ENCODE measurements around the gene NQO2. TPM values are rescaled to one million over a fixed set of nuclear protein-coding genes. Genes with fewer than 3 reads are reported as not detected.
"Not testable (repeated sequence)": the region's sequence is repeated elsewhere in the genome, so short reads cannot be mapped to it uniquely, and the experiment has no call there.

NQO2 gene
- total RNA-seq, 1 experiment from 2014 or later, result 119 TPM

DNA sequence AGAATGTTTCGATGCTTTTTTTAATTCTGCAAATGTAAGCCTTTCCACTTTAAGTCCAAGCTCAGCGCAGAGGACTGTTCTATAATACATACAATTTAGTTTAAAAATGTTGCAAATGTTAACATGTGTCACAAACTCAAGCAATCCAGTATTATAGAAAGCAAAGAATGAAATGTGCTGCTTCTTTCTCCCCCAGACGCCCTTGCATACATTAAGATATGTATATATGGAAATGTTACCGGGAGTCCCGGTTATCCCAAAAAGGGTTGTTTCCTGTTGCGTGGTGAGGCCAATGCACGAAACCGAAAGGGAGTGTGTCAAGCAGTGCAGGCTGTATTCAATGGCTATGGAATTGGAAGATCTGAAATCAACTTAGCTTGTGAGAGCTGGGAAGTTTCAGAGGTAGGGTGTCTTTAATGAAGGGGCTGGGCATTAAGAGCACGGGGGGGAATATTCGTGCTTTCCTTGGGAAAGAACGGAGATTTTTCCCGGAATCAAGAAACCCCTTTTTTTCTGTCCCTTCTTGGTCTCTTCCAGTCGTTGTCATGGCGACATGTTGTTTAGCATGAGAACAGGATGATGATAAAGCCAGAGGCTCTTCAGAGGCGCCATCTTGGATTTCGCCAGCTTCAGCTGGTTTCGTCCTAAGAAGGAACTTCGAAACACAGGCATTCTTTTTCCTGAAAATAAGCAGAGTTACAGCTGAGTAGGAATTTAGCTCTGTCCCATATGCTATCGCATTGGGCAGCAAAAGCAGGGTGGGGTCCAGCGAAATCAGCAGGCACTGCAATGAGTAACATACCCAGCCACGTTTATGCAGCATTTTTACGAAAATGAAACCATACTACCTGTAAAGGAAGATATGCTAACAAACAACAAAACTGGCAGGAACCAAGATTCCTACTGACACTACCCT lies 10.1 kb upstream of the NQO2 start:
- DNase-seq (ENCODE audit: low spot score), result peak; percentile 96

DNA sequence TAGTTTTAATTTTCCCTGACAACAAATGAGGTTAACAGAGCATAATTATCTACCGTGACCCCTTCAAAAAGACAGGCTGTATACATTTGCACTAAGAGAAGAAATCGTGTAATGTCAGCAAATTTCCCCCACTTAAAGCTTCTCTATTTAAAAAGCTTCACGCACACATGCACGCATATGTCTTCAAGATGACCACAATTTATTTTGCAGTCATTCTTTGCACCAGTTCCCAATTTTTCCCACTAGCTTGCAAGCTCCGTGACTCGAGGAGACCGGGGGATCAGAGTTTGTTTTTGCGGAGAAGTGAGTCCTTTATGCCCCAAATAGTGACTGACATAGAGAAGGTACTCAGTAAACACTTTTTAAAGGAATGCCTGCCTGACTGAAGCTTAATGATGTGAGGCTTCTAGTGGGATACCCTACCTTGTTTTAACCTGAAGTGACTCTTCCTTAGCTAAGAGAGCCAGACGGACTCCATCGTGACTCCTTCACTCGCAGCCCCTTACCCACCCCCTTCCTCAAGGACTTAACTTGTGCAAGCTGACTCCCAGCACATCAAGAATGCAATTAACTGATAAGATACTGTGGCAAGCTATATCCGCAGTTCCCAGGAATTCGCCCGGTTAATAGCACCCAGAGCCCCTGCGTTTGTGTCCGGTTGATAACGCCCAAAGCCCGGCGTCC lies 9.3 kb upstream of the NQO2 start:
- peak; percentile 48 for DNase-seq (ENCODE audit: low spot score)

DNA sequence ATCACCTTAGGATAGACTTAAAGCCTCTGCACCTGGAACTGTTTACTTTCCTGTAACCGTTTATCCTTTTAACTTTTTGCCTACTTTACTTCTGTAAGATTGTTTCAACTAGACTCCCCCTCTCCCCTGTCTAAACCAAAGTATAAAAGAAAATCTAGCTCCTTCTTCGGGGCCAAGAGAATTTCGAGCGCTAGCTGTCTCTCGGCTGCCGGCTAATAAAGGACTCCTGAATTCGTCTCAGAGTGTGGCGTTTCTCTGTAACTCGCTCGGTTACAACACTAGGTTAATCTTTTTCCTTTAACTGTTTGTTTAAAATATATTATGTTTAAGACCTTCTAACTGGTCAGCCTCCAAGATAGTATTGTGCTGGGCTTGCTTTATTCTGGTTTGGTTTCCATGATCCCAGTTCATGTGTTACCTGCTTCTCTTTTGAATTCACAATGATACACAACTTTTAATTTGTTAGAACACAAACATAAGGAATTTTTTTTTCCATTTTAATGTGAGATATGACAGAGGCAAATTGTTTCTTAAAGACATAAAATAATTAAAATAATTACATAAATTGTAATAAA lies 8.7 kb upstream of the NQO2 start:
- no peak for DNase-seq (ENCODE audit: low spot score)

DNA sequence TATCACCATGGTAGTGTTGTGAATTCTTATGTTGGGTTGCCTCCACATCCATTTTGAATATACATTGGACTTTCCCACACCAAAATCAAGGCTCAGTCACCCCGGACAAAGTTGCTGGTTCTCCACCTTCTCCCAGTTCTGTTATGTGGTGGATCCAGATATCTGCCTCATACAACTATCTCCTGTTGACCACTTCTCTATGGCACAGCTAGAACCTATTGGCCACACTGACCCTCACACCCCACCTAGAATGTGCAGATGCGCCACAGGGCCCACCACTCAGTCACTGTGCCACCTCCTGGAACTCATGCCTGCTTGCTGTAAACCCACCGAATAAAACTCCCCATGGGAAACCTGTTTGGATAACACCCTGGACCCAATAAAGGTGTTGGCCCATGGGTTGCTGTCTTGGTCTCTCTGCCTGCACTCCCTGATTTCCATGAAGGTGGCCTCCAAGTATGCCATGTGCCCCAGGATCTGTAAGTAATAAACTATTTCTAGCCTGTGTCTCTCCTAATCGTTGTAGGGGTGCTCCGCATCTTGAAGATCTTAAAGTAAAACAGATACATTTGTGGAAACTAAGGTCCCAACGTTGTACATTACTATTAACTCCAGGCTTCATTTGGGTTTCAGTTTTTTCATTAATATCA lies 7.2 kb upstream of the NQO2 start:
- no peak for DNase-seq (ENCODE audit: low spot score)

DNA sequence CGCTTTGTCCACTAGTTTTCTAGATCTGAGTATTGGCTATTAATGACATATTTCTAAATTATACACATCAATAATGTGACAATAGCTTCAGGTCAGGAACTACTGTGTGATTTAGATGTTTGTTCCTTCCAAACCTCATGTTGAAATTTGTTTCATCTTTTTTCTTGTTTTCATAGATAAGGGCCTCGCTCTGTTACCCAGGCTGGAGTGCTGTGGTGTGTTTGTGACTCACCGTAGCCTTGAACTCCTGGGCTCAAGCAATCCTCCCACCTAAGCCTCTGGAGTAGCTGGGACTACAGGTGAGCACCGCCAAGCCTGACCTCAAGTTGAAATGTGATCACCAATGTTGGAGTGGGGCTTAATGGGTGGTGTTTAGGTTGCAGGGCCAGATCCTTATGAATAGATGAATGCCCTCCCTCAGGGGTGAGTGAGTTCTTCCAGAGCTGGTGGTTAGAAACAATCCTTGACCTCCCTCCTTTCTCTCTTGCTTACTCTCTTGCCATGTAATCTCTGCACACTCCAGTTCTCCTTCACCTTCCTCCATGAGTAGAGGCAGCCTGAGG lies 5.9 kb upstream of the NQO2 start:
- no peak for DNase-seq (ENCODE audit: low spot score)

DNA sequence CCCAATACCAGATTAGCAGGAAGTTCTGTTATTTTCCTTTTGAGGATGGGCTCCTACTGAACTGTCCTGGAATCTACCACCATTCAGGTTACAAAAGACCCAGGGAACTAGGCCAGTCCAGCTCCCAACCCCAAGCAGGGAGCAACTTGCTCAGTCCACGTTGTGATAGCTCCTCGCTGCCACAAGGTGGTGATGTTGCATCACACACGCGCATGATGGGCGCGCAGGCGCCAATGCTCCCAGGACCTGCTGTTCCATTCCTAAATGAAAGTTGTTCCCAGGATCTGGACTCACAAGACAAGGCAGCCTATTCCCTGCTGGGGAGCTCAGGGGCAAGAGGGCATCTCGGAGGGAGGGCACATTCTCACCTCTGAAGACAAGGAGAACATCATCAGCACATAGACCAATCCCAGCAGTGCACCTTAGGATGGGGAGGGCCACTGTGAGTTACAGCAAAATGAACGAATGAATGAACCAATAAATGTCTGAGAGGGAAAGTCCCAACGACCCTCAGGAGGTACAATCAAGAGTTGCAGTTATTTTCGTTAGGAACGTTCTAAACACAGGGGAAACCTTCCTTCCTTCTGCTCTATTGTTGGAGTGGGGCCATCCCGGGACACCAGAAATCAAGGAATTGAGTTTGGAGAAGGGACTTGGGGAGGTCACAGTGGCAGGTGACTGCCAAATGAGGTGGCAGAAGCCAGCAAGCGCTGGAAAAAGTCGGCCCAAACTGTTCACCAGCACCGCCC lies 1.3 kb upstream of the NQO2 start:
- not testable (repeated sequence) for DNase-seq (ENCODE audit: low spot score)

DNA sequence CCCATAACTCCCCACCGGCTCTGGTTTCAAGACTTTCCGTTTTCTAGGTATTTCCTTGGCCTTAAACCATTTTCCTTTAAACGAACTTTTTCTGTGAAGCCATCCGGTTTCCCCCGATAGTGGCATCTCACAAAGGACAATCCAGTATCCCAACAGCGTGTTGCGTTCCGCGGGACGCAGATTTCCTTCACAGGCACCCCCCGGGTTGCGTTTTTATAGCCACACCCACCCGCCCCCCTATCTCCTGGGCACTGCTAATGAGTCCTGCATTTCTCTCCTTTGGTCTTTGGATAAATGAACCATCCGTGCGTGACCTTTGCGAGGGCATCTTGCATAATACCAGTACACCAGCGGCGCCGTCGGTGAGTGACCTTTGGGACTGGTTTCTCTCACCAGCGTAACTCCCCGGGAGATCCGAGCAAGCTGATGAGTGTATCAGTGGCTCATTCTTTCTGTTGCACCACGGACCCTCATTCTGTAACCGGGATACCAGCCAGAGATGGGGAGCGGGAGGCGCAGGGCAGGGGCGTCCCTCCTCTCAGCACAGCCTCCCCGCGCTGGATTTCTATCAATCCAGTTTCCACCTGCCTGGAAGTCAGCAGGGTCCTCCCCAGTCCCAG lies 586 bp upstream of the NQO2 start:
- peak; percentile 53 for DNase-seq (ENCODE audit: low spot score)

DNA sequence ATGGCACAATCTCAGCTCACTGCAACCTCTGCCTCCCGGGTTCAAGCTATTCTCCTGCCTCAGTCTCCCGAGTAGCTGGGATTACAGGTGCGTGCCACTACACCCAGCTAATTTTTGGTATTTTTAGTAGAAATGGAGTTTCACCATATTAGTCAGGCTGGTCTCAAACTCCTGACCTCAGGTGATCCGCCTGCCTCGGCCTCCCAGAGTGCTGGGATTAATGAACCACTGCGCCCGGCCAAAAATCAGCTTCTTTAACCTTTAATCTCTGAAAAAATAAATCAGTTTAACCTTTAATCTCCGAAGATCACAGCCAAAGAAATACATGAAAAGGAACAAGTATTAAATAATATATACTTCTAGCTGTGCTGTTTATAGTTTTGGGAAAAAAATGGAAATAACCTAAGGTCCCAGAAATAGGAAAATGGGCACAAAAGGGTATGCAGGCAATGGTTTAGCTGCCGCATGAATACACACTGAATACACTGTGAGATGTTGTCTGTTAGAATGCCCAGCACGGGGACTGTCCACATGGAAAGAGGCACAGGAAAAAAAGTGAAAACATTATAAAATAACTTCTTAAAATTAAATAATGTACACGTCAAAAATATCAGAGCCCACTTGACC lies 1.6 kb downstream of the NQO2 start:
- no peak for DNase-seq (ENCODE audit: low spot score)

DNA sequence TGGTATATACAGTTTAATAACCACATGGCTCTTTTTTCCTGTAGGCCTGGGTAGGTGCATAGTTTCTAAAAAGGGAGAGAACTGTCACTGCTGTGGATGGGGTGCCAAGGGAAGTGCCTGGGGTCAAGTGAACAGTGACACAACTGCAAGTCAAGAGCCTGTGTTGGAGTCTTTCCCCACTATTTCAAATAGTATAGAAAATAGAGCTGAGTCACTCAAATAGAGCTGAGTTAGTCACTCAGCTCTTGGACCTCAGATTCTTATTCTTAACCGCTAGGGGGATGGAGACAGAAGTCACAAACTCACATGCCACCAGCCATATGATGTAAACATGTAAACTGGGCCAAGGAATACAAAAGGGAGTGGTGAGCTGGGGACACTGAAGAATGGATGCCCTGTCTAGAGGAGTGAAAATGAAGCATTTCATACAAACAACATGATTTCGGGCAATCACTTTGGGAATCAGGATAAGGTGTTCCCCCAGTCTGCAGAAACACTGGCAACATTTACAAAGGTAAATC lies 2.1 kb downstream of the NQO2 start:
- peak; percentile 95 for DNase-seq (ENCODE audit: low spot score)

DNA sequence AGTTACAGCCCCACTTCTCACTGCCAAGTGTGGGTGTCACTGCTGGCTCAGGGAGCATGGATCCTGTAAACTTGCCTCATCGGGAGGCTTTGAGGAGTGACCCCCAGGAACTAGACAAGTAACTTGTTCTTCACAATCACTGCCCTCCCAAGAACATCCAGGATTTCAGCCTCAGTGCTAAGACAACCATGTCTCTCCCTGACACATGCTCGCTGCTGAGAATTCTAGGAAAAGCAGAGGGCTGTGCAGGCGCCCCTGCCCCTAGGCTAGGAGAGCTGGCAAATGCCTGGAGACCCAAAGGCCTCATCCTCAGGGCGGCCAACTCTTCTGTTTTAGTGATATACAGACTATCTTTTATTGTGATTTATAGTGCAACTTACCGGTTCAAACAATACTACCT lies 3.5 kb downstream of the NQO2 start:
- DNase-seq (ENCODE audit: low spot score), result not testable (repeated sequence)

DNA sequence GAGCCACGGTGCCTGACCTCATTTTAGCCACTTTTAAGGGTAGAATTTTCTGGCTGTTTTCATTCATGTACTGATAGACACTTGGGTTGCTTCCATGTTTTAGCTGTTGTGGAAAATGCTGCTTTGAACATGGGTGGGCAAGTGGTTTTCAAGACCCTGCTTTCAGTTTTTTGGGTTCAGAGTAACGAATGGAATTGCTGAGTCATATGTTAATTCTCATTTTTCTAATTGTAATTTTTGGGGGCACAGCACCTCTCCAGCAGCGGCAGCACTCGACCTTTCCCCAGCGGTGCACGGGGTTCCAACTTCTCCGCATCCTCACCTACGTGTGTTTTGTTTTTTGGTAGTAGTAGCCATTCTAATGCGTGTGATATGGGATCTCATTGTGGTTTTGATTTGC lies 5.4 kb downstream of the NQO2 start:
- DNase-seq (ENCODE audit: low spot score), result no peak

DNA sequence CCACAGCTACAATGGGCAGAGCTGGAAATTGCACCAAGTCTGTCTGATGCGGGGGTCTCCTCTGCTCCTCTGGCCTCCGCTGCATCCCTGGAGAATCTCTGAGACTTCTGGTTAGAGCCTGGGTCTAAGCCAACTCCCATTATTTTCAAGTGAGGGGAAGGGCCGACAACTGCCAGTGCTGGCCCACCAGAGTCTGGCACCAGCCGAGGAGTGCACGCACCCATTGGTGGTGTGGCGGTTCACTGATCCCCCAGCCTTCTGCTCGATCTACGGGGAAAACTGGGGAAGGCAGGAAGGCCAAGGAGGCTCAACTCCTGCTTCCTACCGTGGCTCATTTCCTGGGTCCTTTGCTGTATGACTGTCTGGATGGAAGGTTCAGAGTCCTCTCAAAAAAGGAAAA lies 6.2 kb downstream of the NQO2 start:
- DNase-seq (ENCODE audit: low spot score), result no peak

DNA sequence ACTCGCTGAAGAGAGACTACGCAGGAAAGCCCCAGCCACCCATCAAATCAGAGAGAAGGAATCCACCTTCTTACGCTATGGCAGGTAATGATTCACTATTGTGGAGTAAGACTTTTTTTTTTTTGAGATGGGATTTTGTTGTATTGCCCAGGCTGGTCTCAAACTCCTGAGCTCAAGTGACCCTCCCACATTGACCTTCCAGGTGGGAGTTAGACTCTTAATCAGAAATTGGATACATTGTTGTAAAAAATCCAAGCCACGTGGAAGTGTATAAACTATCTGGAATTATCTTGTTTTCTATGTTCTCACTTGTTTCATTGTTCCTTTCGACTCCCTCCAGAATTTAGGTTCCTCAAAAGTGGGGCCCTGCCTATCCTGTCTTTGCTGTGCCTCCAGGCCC lies 6.8 kb downstream of the NQO2 start:
- no peak for DNase-seq (ENCODE audit: low spot score)

DNA sequence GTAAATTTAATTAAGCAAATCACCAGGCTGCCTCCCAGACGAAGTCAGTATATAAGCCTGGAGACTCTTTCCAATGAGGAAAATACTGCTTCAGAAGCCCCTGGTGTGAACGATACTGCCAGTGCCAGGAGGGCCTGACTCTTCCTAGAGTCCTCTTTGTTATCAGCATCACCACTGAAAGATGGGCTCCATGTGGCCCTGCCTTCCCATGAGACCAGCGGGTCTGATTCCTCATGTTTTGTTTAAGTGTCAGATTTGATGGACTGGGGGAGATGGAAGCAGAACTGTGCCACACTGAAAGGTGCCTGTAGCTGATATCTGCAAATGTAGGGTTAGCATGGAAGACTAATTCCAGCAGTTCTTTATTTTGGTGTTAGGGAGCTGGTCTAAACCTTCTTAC lies 7.9 kb downstream of the NQO2 start:
- no peak for DNase-seq (ENCODE audit: low spot score)

DNA sequence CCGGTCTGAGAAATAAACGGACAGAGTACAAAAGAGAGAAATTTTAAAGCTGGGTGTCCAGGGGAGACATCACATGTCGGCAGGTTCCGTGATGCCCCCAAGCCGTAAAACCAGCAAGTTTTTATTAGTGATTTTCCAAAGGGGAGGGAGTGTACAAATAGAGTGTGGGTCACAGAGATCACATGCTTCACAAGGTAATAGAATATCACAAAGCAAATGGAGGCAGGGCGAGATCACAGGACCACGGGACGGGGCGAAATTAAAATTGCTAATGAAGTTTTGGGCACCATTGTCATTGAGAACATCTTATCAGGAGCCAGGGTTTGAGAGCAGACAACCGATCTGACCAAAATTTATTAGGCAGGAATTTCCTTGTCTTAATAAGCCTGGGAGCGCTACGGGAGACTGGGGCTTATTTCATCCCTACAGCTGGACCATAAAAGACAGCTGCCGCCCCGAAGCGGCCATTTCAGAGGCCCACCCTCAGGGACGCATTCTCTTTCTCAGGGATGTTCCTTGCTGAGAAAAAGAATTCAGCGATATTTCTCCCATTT lies 9.1 kb downstream of the NQO2 start:
- DNase-seq (ENCODE audit: low spot score), result not testable (repeated sequence)

DNA sequence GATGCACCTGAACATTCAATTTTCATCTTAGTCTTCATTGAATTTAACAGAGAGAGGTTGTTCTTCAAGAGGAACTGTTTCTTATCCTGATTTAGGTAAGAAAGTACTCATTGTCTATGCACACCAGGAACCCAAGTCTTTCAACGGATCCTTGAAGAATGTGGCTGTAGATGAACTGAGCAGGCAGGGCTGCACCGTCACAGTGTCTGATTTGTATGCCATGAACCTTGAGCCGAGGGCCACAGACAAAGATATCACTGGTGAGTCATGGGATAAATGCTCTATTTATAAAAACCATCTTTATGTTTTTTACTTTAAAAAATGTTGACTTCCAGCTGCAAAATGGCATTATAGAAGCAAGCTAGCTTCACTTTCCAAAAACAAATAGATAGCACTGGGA lies 10.2 kb downstream of the NQO2 start:
- DNase-seq (ENCODE audit: low spot score), result no peak

DNA sequence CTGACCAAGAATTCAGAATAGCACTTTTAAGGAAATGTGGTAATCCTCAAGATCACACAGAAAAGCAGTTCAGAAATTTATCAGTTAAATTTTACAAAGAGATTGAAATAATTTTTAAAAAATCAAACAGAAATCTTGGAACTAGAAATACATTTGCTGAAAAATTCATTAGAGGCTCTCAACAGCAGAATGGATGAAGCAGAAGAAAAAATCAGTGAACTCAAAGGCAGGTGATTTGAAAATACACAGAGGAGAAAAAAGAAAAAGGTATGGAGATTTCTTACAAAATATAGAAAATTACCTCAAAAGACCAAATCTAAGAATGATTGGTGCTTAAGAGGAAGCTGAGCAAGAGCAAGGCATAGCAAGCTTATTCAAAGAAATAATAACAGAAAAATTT lies 11.5 kb downstream of the NQO2 start:
- DNase-seq (ENCODE audit: low spot score), result no peak

DNA sequence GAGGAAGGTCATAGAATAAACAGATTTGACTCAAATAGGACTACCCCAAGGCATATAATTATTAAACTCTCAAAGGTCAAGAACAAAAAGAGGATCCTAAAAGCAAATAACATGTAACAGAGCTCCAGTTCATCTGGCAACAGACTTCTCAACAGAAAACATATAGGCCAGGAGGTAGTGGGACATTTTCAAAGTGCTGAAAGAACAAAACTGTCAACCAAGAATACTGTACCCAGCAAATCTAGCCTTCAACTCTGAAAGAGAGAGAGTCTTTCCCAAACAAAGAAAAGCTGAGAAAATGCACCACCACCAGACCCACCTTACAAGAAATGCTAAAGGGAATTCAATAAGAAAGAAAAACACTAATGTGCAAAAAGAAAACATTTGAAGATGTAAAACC lies 11.9 kb downstream of the NQO2 start:
- no peak for DNase-seq (ENCODE audit: low spot score)

DNA sequence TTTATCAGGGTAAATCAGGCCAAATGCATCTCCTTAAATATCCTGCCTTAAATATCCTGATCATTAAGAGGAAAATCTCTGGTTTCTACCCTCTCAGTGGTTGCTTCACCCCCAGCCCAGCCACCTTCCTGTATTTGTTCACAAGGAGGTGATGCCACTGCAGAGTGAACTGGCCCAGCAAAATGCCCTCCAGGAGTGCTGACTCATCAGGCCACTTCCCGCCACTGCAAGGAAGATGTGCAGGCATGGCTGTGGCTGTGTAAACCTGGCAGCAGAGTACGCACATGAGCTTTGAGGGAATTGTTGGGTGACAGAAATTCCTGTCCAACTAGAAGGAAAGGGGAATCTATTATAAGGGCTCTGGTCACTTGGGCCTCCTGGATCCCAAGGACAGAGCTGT lies 13.8 kb downstream of the NQO2 start:
- DNase-seq (ENCODE audit: low spot score), result peak; percentile 74
